Measurements from ENCODE around the gene MAMDC4. TPM values are rescaled to one million over a fixed set of nuclear protein-coding genes. Genes with fewer than 3 reads are reported as not detected.
"Not testable (repeated sequence)": the region's sequence is repeated elsewhere in the genome, so short reads cannot be mapped to it uniquely, and the experiment has no call there.

MAMDC4 gene
- polyA plus RNA-seq, 3 donors: 4.9 to 9.8 (median 7.2) TPM

DNA sequence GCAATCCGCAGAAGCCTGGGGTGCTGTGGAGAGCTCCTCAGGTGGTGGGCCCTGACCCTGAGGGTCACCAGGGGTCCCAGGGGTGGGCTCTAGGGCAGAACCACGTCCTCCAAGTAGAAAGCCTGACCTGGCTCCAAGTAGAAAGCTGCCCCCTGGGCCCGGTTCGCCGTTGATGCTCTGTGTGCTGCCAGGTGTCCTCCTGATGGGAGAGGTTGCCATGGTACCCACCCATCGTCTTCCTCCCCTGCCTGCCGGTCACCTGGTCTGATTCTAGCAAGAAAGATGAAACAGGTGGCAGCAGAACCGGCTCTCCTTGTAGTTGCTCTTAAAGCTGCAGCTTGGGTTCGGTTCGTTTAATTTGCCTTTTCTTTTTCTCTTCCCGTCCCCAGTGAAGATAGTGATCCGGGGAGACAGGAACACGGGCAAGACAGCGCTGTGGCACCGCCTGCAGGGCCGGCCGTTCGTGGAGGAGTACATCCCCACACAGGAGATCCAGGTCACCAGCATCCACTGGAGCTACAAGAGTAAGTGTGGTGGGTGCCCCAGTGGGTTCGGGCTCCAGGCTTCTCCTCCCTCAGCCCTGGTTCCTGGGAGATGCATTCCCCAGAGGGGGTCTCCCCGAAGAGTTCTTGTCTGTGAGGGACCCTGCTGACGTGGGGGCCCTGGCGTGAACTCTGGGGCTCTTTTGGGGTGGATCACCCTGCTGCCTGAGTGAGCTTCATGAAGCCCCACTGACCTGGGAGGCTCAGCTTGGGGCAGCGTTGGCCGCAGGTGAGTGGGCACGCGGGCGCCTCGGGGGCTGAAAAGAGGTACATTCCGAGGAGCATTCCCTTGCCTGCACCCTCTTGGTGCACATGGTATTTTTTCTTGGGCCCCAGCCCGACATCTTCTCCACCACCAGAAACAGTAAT, 28.8 kb upstream of the MAMDC4 start:
- 80 to 92% (median 91%) methylated on average over 29 to 30 of the region's 30 CpGs for WGBS, 3 donors
- H3K27ac ChIP-seq (ENCODE audit: low read depth, low read length): no peak overlapping the region

DNA sequence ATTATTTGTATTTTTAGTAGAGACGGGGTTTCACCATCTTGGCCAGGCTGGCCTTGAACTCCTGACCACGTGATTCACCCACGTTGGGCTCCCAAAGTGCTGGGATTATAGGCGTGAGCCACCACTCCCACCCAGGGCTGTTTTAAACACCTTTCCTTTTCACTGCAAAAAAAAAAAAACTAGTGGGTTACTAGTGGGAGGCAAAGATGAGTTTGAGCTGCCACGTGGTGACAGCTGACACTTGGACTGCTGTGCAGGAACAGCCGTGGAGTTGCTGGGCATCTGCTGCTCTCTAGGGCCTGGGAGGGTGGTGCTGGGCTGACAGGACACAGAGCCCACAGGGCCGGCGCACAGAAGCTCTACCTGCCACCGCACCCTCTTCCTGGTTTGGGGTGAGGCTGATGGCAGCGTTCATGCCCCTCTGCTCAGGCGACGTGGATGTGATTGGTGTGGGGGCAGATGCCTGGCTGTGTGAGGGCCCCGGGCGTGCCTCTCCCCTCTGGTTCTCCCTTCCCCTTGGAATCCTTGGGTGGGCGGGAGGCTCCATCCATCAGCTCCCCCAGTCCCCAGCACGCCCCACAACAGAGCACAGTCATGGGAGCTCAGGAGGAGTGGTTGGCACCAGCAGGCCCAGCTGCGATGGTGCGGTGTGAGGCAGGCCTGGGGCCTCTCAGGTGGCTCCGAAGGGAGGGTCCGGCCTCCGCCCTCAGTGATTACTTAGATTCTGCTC, 27.5 kb upstream of the MAMDC4 start:
- WGBS, 3 donors: 87 to 92% (median 92%) methylated on average over 21 of the region's 21 CpGs
- no peak overlapping the region for H3K27ac ChIP-seq (ENCODE audit: low read depth, low read length)

DNA sequence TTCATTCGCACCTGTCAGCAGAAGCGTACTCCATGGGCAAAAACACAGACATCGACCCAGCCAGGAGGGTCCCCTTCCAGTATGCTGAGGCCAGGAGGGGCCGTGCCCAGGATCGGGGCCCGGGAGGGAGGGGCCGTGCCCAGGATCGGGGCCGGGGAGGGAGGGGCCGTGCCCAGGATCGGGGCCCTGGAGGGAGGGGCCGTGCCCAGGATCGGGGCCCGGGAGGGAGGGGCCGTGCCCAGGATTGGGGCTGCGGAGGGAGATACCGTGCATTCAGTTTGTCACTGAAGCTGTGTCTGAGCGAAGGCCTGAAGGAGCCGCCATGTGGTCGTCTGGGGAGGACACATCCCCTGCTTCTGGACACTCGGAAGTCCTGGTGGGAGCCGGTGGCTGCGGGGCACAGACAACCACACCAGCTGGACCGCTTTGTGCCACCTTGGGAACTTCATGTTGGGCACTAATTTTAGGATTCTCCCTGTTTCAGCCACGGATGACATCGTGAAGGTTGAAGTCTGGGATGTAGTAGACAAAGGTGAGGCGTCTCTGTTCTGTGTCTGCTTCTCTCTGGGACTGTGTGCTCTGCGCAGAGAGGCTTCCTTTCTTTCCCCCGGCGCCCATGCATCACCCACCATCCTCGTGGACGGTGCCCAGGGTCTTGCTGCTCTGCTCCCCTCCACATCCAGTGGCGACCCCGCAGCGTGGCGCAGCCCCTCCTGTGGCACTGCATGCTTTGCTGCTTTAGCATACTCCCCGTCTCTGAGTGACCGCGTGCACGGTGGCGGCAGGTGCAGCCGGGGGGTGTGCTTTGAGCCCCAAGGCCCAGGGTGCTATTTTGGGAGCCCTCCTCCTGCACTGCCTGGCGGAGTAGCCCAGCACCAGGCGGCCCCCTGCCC, 26.6 kb upstream of the MAMDC4 start:
- 91 to 94% (median 93%) methylated on average over 44 of the region's 44 CpGs for WGBS, 3 donors

GRCh38 chr9:136826188-136826541, 26.0 kb upstream of the MAMDC4 start:
- 90 to 96% (median 95%) methylated on average over 17 of the region's 17 CpGs for WGBS, 3 donors
- no peak overlapping the region for H3K27ac ChIP-seq (ENCODE audit: low read depth, low read length)

More for the DNA sequence above, 26.6 kb upstream of the MAMDC4 start:
- H3K27ac ChIP-seq (ENCODE audit: low read depth, low read length): no peak overlapping the region

DNA sequence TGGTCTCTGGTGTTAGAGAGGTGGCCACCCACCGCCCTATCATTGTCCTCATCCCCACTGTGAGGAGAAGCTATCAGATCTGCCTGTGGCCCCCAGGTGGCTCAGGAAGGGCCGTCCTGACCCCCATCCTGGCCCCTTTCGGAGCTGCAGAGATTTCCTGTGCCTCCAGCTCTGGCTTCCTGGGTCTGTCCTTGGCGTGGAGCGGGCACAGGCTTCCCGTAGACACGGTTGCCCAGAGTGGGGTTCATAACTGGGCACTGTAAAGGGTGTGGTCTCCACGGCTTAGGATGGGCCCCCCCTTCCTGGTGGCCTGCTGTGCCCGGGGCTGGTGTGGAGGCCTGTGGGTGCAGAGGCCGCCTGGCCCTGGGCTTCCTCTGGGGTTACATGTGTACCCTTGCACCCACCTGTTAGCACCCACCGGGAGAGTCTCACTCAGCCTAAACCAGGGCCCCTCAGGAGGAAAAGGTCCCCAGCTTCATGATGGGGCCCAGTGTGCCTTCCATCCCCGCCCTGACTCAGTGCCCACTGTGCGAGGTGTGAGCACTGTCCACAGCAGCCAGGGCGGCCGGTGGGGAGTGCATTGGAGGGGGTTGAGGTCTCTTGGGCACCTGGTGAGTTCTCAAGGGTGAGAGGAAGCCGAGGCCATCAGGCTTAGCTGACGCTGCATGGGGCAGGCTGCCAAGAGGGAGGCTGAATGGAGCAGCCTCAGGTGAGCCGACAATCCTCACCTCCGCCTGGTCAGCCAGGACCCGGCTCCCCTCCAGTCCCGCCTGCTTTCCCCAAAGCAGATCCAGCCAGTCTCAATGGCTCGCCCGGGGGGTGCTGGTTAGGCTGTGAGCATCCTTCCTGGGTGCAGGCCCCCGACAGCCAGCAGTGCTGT, 25.2 kb upstream of the MAMDC4 start:
- WGBS, 3 donors: 46 to 91% (median 89%) methylated on average over 24 of the region's 24 CpGs

GRCh38 chr9:136827794-136828473, 24.2 kb upstream of the MAMDC4 start:
- no peak overlapping the region for H3K27ac ChIP-seq (ENCODE audit: low read depth, low read length)
- WGBS, 3 donors: 61 to 93% (median 92%) methylated on average over 14 of the region's 14 CpGs

More for the DNA sequence above, 25.2 kb upstream of the MAMDC4 start:
- no peak overlapping the region for H3K27ac ChIP-seq (ENCODE audit: low read depth, low read length)

GRCh38 chr9:136828474-136829140, 23.5 kb upstream of the MAMDC4 start:
- WGBS, 3 donors: 92 to 95% (median 95%) methylated on average over 31 of the region's 31 CpGs
- H3K27ac ChIP-seq (ENCODE audit: low read depth, low read length): no peak overlapping the region

GRCh38 chr9:136829412-136829811, 22.7 kb upstream of the MAMDC4 start:
- H3K27ac ChIP-seq (ENCODE audit: low read depth, low read length): no peak overlapping the region
- 92 to 95% (median 94%) methylated on average over 14 of the region's 14 CpGs for WGBS, 3 donors

GRCh38 chr9:136829981-136830885, 21.9 kb upstream of the MAMDC4 start:
- H3K27ac ChIP-seq (ENCODE audit: low read depth, low read length): no peak overlapping the region
- 89 to 92% (median 90%) methylated on average over 41 of the region's 41 CpGs for WGBS, 3 donors

DNA sequence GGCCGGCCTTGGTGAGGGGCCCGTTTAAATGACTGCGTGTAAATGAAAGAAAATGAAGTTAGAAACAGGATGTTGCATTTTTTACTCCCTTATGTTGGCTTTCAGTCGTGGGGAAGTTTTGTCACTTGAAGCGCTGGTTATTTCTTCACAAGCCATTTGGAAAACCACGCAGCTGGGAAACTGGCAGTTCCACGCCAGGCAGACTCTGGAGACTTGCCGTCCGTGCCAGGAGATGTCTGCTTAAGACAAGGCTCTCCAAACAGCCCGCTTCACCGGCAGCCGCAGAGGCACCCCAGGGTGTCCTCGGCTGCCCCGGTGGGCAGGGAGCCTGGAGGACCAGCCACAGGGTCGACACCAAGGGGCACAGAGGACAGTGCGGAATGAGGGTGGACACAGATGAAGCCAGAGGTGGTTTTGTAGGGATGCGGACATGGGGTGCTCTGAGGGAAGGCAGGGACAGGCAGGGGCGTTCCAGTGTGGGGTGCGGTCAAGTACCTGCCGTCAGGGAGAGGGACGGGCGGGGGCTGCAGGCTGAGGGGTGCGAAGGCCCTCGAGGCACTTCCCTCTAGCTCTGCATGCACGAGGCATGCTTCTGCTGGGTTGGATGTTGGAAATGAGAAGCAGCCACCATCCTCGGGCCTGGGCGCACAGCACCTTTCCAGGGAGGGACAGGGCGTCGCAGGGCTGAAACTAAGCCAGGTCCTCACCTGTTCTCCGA, 21.0 kb upstream of the MAMDC4 start:
- H3K27ac ChIP-seq (ENCODE audit: low read depth, low read length): no peak overlapping the region
- WGBS, 3 donors: 82 to 93% (median 82%) methylated on average over 30 of the region's 30 CpGs

GRCh38 chr9:136831720-136832104, 20.4 kb upstream of the MAMDC4 start:
- WGBS, 3 donors: 89 to 92% (median 91%) methylated on average over 21 to 23 of the region's 23 CpGs
- no peak overlapping the region for H3K27ac ChIP-seq (ENCODE audit: low read depth, low read length)

DNA sequence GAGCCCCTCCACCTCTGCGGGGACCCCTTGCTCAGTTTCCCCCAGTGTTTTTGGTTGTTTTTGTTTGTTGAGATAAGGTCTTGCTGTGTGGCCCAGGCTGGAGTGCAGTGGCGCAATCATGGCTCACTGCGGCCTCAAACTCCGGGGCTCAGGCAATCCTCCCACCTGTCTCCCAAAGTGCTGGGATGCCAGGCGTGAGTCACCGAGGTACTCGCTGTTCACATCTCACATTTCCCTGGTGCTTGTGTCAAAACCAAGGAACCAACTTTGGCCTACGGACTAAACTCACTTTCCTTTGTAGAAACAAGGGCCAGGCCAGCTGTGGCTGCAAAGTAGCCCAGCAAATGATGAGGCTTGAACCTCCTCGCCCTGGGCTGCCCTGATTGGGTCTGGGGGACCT, 19.6 kb upstream of the MAMDC4 start:
- 86 to 94% (median 91%) methylated on average over 9 of the region's 9 CpGs for WGBS, 3 donors
- no peak overlapping the region for H3K27ac ChIP-seq (ENCODE audit: low read depth, low read length)

- not testable (repeated sequence) for H3K27ac ChIP-seq (ENCODE audit: low read depth, low read length)
- WGBS, 3 donors: 86 to 90% (median 89%) methylated on average over 15 to 16 of the region's 16 CpGs
Observed at GRCh38 chr9:136833381-136834048, 18.6 kb upstream of the MAMDC4 start.

DNA sequence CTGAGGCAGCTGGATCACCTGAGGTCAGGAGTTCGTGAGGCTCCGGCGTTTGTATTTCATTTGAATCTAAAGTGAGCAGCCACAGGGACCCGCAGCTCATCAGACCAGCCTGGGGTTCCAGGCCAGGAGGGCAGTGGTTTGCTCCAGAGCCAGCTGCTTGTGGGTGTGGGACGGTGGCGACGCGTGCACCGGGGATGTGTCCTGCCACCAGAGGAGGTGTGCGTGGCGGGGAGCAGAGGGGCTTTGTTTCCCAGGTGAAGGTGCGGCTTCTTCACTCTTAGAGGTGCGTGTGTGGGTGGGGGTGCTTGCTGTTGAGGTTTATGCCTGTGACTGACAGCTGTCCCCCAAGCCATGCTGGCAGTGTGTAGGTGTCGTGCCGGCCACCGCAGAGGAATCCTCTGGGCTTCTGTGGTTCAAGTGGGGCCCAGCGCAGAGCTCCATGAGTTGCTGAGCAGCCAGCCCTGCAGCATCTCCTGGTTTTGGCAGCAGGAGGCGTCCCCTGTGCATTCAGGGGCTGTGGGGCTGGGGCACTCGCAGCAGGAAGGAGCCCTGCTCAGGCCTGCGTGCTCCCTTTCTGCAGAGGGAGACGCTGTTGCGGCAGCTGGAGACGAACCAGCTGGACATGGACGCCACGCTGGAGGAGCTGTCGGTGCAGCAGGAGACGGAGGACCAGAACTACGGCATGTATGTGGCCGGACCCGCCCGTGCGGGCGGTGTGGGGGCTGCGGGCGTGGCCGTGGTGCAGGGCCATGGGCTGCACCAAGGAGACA, 16.8 kb upstream of the MAMDC4 start:
- WGBS, 3 donors: 91 to 95% (median 93%) methylated on average over 36 of the region's 36 CpGs
- no peak overlapping the region for H3K27ac ChIP-seq (ENCODE audit: low read depth, low read length)

All from adipose tissue (tissue), 3 donors.